SK-N-SH treated with all-trans-retinoic acid at 6 μM for 48 hours (cell line): ENCODE data around the gene CDKN2AIP.

Experiments used
- RARB ChIP-seq: fragments of 250-450 bp; sonication (Bioruptor Pico); IDR thresholded peaks from 2 replicates; pipeline ENCODE4 v1.8.0; 2021; ENCODE audit warnings: mild to moderate bottlenecking, moderate library complexity
- TCF4 ChIP-seq: fragments of 250-450 bp; sonication (Bioruptor Pico); IDR thresholded peaks from 2 replicates; pipeline ENCODE4 v1.8.0; 2021; ENCODE audit warnings: mild to moderate bottlenecking, moderate library complexity, borderline replicate concordance
- TOX ChIP-seq: fragments of 250-450 bp; sonication (Bioruptor Pico); IDR thresholded peaks from 2 replicates; pipeline ENCODE4 v1.8.0; 2021; ENCODE audit warnings: mild to moderate bottlenecking, moderate library complexity, borderline replicate concordance
- ZFP3 ChIP-seq: fragments of 250-450 bp; sonication (Bioruptor Pico); IDR thresholded peaks from 2 replicates; pipeline ENCODE4 v1.5.0; 2020; ENCODE audit warnings: mild to moderate bottlenecking, moderate library complexity
- TF ChIP-seq, protein P1 (sequence below): fragments of 250-450 bp; sonication (Bioruptor Pico); IDR thresholded peaks from 2 replicates; pipeline ENCODE4 v1.5.1; 2020; ENCODE audit warnings: low read depth, mild to moderate bottlenecking, moderate library complexity

DNA sequence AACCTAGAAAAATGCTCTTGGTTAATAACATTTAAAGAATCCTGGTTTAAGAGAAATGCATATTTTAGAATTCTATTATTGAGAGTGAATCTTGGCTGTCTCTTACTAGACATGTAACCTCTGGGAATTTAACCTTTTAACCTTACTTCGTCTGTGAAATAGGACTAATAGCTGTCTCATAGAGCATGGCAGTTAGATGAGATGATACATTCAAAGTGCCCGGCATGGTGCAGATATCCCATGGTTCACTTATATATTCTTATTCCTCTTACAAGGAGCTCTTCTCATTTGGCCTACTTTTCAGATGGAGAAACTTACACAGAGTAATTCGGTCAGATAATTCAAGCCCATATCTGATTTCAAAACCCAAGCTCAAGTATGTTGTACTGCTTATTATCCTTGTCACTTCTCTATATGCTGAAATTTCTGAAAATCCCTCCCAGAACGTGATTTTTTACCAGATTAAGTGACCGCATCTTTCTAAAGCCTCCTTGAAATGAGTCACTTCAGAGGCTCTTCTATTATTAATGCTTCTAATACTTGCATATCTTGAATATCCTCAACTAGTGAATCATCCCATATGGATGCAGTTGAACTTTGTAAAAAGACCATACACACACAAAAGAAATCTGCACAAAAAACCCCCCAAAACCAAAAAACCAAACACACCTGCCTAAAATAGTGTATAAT is 4.9 kb downstream of the CDKN2AIP start:
- TF ChIP-seq TCF4 (CRISPR knock-in tag) (no peak), TOX (peak; percentile 50; the same call in 1 of the 2 replicates), RARB (CRISPR knock-in tag) (no peak), ZFP3 (CRISPR knock-in tag) (no peak)
- TF ChIP-seq, protein P1, sequence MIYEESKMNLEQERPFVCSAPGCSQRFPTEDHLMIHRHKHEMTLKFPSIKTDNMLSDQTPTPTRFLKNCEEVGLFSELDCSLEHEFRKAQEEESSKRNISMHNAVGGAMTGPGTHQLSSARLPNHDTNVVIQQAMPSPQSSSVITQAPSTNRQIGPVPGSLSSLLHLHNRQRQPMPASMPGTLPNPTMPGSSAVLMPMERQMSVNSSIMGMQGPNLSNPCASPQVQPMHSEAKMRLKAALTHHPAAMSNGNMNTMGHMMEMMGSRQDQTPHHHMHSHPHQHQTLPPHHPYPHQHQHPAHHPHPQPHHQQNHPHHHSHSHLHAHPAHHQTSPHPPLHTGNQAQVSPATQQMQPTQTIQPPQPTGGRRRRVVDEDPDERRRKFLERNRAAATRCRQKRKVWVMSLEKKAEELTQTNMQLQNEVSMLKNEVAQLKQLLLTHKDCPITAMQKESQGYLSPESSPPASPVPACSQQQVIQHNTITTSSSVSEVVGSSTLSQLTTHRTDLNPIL (CRISPR knock-in tag), result no peak
